GM06990 (cell line): Measurements from ENCODE around the gene CD82.

Source experiments
- DNase-seq: peaks from one replicate; pipeline ENCODE4 v3.0.0-alpha.2; 2011; ENCODE audit not compliant: insufficient read length; ENCODE audit errors: extremely low read depth
- H3K27me3 ChIP-seq: replicated peaks from 2 replicates; pipeline ENCODE4 v1.6.0; 2011; ENCODE audit warnings: low read length; ENCODE audit not compliant: control insufficient read depth, insufficient read depth
- H3K36me3 ChIP-seq: 2 replicates; pipeline ENCODE4 v1.5.1; 2011; ENCODE audit warnings: low read length; ENCODE audit not compliant: control insufficient read depth, insufficient read depth
- H3K4me3 ChIP-seq: replicated peaks from 2 replicates; pipeline ENCODE4 v1.5.1; 2011; ENCODE audit warnings: low read depth, mild to moderate bottlenecking, control low read depth, low read length
- CTCF ChIP-seq: IDR thresholded peaks from 2 replicates; pipeline ENCODE4 v1.5.1; 2011; ENCODE audit warnings: low read length, control low read depth, mild to moderate bottlenecking, inconsistent platforms; ENCODE audit not compliant: insufficient read depth, poor library complexity, severe bottlenecking

CD82 gene

GRCh38 chr11:44648109-44648508 lies 82.6 kb downstream of the CD82 start:
- Histone ChIP-seq H3K36me3 (no peaks in the 10 kb centered on the region), H3K27me3 (no peaks in the 10 kb centered on the region; the same call in 1 of the 2 replicates), H3K4me3 (no peak overlapping the region)
- DNase-seq, result no peak
- TF ChIP-seq CTCF, result no peak

GRCh38 chr11:44651535-44652155 lies 86.2 kb downstream of the CD82 start:
- H3K36me3 ChIP-seq, result no peaks in the 10 kb centered on the region
- no peaks in the 10 kb centered on the region; the same call in none of the 2 replicates for H3K27me3 ChIP-seq
- no peak for TF ChIP-seq CTCF
- no peak for DNase-seq
- H3K4me3 ChIP-seq, result no peak overlapping the region

GRCh38 chr11:44652901-44653644 lies 87.6 kb downstream of the CD82 start:
- Histone ChIP-seq H3K27me3 (no peaks in the 10 kb centered on the region; the same call in none of the 2 replicates), H3K4me3 (no peak overlapping the region), H3K36me3 (no peaks in the 10 kb centered on the region)
- no peak for DNase-seq
- TF ChIP-seq CTCF, result no peak

GRCh38 chr11:44654057-44654456 lies 88.6 kb downstream of the CD82 start:
- no peaks in the 10 kb centered on the region for H3K36me3 ChIP-seq
- no peak for TF ChIP-seq CTCF
- no peak overlapping the region for H3K4me3 ChIP-seq
- no peaks in the 10 kb centered on the region; the same call in none of the 2 replicates for H3K27me3 ChIP-seq
- no peak for DNase-seq

GRCh38 chr11:44654596-44654995 lies 89.1 kb downstream of the CD82 start:
- Histone ChIP-seq H3K4me3 (no peak overlapping the region), H3K36me3 (no peaks in the 10 kb centered on the region), H3K27me3 (no peaks in the 10 kb centered on the region; the same call in none of the 2 replicates)
- DNase-seq, result no peak
- TF ChIP-seq CTCF, result no peak
